Breast epithelium (tissue), 4 donors: ENCODE data around the gene SAYSD1. TPM values are rescaled to one million over a fixed set of nuclear protein-coding genes. Genes with fewer than 3 reads are reported as not detected.

Experiments
- DNase-seq, 2 donors: peaks; one replicate each; pipeline ENCODE4 v3.0.0-alpha.2; 2019; ENCODE audit warnings: low spot score in 2 of 2
- H3K27ac ChIP-seq, 2 donors: fragments of 200-600 bp; sonication (generic) in 1 of 2; one replicate each; pipeline ENCODE4 v1.5.1; 2016 to 2019; ENCODE audit warnings: mild to moderate bottlenecking in 1 of 2
- H3K27me3 ChIP-seq, 2 donors: fragments of 200-600 bp; sonication (generic) in 1 of 2; one replicate each; pipeline versions ENCODE4 v1.5.1 to v1.6.0; 2017 to 2019; ENCODE audit warnings: control low read depth in 1 of 2, mild to moderate bottlenecking in 1 of 2
- H3K36me3 ChIP-seq: fragments of 200-600 bp; one replicate; pipeline ENCODE4 v1.5.1; 2019
- H3K4me1 ChIP-seq, 2 donors: fragments of 200-600 bp; sonication (generic); one replicate each; pipeline ENCODE4 v1.5.1; 2016 to 2019; ENCODE audit warnings: control low read depth in 1 of 2
- H3K4me3 ChIP-seq, 3 donors: fragments of 200-600 bp; sonication (generic); 1 replicate in 2 of 3; 2 replicates in 1 of 3; pipeline ENCODE4 v1.5.1; 2016 to 2019; ENCODE audit warnings: mild to moderate bottlenecking in 3 of 3, moderate library complexity in 2 of 3
- H3K9me3 ChIP-seq, 2 donors: fragments of 200-600 bp; sonication (generic) in 1 of 2; one replicate each; pipeline ENCODE4 v1.5.1; 2016 to 2019; ENCODE audit warnings: control low read depth in 1 of 2
- POLR2A ChIP-seq: fragments of 450-650 bp; IDR thresholded peaks from one replicate; pipeline ENCODE4 v1.6.1; 2016; ENCODE audit warnings: antibody characterized with exemption, mild to moderate bottlenecking, moderate library complexity
- POLR2AphosphoS5 ChIP-seq, 3 donors: sonication (generic); formaldehyde crosslinking; IDR thresholded peaks; one replicate each; pipeline ENCODE4 v1.6.1; 2017; ENCODE audit warnings: antibody characterized with exemption in 3 of 3
- intact Hi-C: fragments of 100-400 bp; cut with DNase I; formaldehyde crosslinking; loops from one replicate; pipeline ENCODE4 v1.15.1; 2023; ENCODE audit warnings: low total_unique reads
- total RNA-seq, 3 donors: library from RNA; depleted of rRNA; stranded (reverse); fragments of >200 nt; gene quantifications; one replicate each; pipeline ENCODE4 v1.1.0, GENCODE V29; 2016
- TF ChIP-seq, protein P1 (sequence below), 3 donors: fragments of 450-650 bp; IDR thresholded peaks; one replicate each; pipeline ENCODE4 v1.5.1; 2016 to 2017; ENCODE audit warnings: antibody characterized with exemption in 3 of 3, mild to moderate bottlenecking in 3 of 3, moderate library complexity in 3 of 3

The SAYSD1 gene, protein sequence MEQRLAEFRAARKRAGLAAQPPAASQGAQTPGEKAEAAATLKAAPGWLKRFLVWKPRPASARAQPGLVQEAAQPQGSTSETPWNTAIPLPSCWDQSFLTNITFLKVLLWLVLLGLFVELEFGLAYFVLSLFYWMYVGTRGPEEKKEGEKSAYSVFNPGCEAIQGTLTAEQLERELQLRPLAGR
- 10 to 100 TPM; 21.3 to 35.3 (median 21.8) TPM for total RNA-seq

DNA sequence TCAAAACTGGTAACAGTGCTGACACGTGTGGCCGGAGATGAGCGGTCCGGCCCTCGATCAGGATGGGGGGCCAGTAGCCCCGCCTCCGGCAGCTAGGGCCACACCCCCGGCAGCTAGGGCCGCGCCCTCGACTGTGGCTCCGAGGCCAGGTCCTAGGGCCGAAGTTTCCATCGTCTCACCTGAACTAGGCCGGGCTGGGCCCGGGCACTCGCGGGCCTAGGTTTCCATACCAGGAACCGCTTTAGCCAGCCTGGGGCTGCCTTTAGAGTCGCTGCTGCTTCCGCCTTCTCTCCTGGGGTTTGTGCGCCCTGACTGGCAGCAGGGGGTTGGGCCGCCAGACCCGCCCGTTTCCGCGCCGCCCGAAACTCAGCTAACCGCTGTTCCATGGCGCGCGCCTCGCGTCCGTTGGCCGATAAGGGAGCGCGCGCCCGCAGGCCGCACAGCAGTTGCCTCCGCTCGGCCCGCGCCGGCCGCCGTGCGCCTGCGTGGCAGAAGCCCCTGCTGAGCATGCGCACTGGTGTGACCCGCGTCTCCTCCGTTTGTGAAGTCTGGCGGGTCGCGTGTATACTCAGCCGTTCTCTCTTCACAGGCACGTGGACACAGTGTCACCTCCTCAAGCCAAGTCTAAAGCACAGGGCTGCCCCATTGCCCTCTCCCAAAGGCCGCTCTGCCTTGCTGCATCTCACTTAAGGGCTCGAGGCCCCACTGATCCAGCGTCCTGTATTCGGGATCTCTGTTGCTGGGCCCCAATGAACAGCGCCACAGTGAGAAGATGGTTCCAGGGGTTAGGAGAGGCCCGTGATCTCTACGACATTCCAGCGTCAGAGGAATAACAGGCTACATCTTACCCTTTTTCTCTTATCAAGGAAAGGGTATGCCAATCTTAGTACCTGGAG, at the start of gene SAYSD1:
Gene SAYSD1, minus strand, starts transcription at position 483 of the 896 bp plus-strand sequence. Its CDS starts 97 bp downstream, at position 386.
- H3K4me3 ChIP-seq: peak within 1 kb of the TSS; percentile 75 to 95 (median 75)
- no peaks in the 10 kb centered on the region for H3K9me3 ChIP-seq
- H3K27ac ChIP-seq: peak within 1 kb of the TSS; percentile 97 to 99
- TF ChIP-seq POLR2A (peak; percentile 68), POLR2AphosphoS5 (IDR thresholded peaks at IDR 0.05) (peak; percentile 47 to 84 (median 63))
- TF ChIP-seq, protein P1, sequence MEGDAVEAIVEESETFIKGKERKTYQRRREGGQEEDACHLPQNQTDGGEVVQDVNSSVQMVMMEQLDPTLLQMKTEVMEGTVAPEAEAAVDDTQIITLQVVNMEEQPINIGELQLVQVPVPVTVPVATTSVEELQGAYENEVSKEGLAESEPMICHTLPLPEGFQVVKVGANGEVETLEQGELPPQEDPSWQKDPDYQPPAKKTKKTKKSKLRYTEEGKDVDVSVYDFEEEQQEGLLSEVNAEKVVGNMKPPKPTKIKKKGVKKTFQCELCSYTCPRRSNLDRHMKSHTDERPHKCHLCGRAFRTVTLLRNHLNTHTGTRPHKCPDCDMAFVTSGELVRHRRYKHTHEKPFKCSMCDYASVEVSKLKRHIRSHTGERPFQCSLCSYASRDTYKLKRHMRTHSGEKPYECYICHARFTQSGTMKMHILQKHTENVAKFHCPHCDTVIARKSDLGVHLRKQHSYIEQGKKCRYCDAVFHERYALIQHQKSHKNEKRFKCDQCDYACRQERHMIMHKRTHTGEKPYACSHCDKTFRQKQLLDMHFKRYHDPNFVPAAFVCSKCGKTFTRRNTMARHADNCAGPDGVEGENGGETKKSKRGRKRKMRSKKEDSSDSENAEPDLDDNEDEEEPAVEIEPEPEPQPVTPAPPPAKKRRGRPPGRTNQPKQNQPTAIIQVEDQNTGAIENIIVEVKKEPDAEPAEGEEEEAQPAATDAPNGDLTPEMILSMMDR (IDR thresholded peaks at IDR 0.05): no peak
- intact Hi-C loops: no loop called here
- H3K27me3 ChIP-seq: no peaks in the 10 kb centered on the region
- peaks cover 0 to 5% of the 10 kb centered on the region in 2 donors for H3K4me1 ChIP-seq
- DNase-seq: peak; percentile 84
- H3K36me3 ChIP-seq: no peaks in the 10 kb centered on the region

DNA sequence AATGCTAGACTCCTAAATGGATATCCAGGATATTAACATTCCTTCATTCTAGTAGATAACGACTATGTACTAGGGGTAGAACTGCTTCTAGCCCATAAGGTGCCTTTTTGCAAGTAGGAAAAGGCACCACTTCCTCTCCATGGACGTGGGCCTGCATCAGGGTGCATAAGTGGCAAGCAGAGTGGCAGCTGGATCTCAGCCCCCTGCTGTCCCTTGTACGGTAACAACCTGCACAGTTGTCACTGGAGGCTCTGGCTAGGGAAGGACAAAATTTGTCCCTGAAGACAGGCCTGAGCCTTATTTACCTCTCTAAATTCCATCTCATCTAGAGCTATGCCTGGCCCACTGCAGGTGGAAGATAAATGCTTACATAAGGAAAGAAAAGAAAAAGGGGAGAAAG, 42.5 kb upstream of the SAYSD1 start:
- Histone ChIP-seq H3K27me3 (no peaks in the 10 kb centered on the region), H3K36me3 (no peaks in the 10 kb centered on the region), H3K9me3 (peaks cover 0 to 6% of the 10 kb centered on the region in 2 donors), H3K27ac (no peak overlapping the region), H3K4me3 (no peak overlapping the region), H3K4me1 (no peaks in the 10 kb centered on the region)
- no peak for TF ChIP-seq POLR2AphosphoS5 (IDR thresholded peaks at IDR 0.05)
- no peak for TF ChIP-seq POLR2A
- TF ChIP-seq, protein P1 (IDR thresholded peaks at IDR 0.05): no peak
- DNase-seq: no peak
- intact Hi-C loops: no loop called here

- DNase-seq: no peak
- Histone ChIP-seq H3K27me3 (no peaks in the 10 kb centered on the region), H3K4me3 (no peak overlapping the region), H3K27ac (no peak overlapping the region), H3K36me3 (no peaks in the 10 kb centered on the region), H3K9me3 (peaks cover 0 to 6% of the 10 kb centered on the region in 2 donors), H3K4me1 (no peaks in the 10 kb centered on the region)
- TF ChIP-seq, protein P1 (IDR thresholded peaks at IDR 0.05): no peak
- TF ChIP-seq POLR2A (no peak), POLR2AphosphoS5 (IDR thresholded peaks at IDR 0.05) (no peak)
- intact Hi-C loops: no loop called here
Measured at GRCh38 chr6:39156801-39157200, 41.8 kb upstream of the SAYSD1 start.

DNA sequence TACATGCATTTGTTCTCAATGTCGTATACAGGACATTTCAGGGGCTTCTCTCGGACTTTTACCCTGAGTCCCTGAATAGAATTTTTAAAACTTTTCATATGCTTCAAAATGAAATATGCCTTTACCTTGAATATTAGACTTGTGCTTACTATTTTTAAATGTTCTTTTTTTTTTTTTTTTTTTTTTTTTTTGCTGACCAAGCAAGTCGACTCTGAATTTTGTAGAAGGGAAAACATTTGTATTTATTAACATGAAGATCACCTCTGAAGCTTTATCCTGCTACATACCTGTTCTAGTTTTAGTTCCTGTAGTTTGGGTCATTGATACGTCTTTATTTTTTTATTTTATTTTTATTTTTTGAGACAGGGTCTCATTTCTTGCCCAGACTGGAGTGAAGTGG, 39.7 kb upstream of the SAYSD1 start:
- Histone ChIP-seq H3K36me3 (no peaks in the 10 kb centered on the region), H3K27me3 (no peaks in the 10 kb centered on the region), H3K27ac (no peak overlapping the region), H3K9me3 (peaks cover 0 to 6% of the 10 kb centered on the region in 2 donors), H3K4me1 (no peaks in the 10 kb centered on the region), H3K4me3 (no peak overlapping the region)
- intact Hi-C loops: no loop called here
- no peak for DNase-seq
- TF ChIP-seq POLR2A: no peak
- TF ChIP-seq, protein P1 (IDR thresholded peaks at IDR 0.05): no peak
- no peak for TF ChIP-seq POLR2AphosphoS5 (IDR thresholded peaks at IDR 0.05)
